Rectal smooth muscle tissue (tissue), 1 donor: ENCODE data around the gene CSNK2A3.

ENCODE experiments used
- H3K27ac ChIP-seq: one replicate; pipeline ENCODE4 v1.7.0; 2013; ENCODE audit warnings: low read depth, low read length, inconsistent platforms
- H3K27me3 ChIP-seq: one replicate; pipeline ENCODE4 v1.7.0; 2013; ENCODE audit warnings: low read length; ENCODE audit not compliant: control insufficient read depth, insufficient read depth
- H3K36me3 ChIP-seq: one replicate; pipeline ENCODE4 v1.7.0; 2013; ENCODE audit warnings: low read length; ENCODE audit not compliant: control insufficient read depth, insufficient read depth
- H3K4me1 ChIP-seq: one replicate; pipeline ENCODE4 v1.7.0; 2013; ENCODE audit warnings: low read length; ENCODE audit not compliant: control insufficient read depth, insufficient read depth
- H3K4me3 ChIP-seq: one replicate; pipeline ENCODE4 v1.7.0; 2013; ENCODE audit warnings: low read length
- H3K9ac ChIP-seq: one replicate; pipeline ENCODE4 v1.7.0; 2013; ENCODE audit warnings: low read length

The CSNK2A3 gene

GRCh38 chr11:11348303-11348702 lies 4.7 kb downstream of the CSNK2A3 start:
- no peaks in the 10 kb centered on the region for H3K36me3 ChIP-seq
- H3K4me1 ChIP-seq: peaks cover 19% of the 10 kb centered on the region
- no peak overlapping the region for H3K27ac ChIP-seq
- H3K27me3 ChIP-seq: no peaks in the 10 kb centered on the region
- no peak overlapping the region for H3K9ac ChIP-seq
- no peak overlapping the region for H3K4me3 ChIP-seq

- Histone ChIP-seq H3K36me3 (no peaks in the 10 kb centered on the region), H3K27me3 (no peaks in the 10 kb centered on the region), H3K4me1 (peaks cover 19% of the 10 kb centered on the region), H3K27ac (no peak overlapping the region), H3K4me3 (no peak overlapping the region), H3K9ac (no peak overlapping the region)
Observed at GRCh38 chr11:11347592-11347991, 5.5 kb downstream of the CSNK2A3 start.

- Histone ChIP-seq H3K27ac (no peak overlapping the region), H3K9ac (no peak overlapping the region), H3K36me3 (no peaks in the 10 kb centered on the region), H3K4me1 (peaks cover 19% of the 10 kb centered on the region), H3K27me3 (no peaks in the 10 kb centered on the region), H3K4me3 (no peak overlapping the region)
Observed at GRCh38 chr11:11346303-11346702, 6.7 kb downstream of the CSNK2A3 start.

- Histone ChIP-seq H3K9ac (no peak overlapping the region), H3K27me3 (no peaks in the 10 kb centered on the region), H3K27ac (no peak overlapping the region), H3K36me3 (no peaks in the 10 kb centered on the region), H3K4me1 (peaks cover 16% of the 10 kb centered on the region), H3K4me3 (no peak overlapping the region)
Observed at GRCh38 chr11:11345099-11345498, 8.0 kb downstream of the CSNK2A3 start.

- H3K4me3 ChIP-seq: no peak overlapping the region
- H3K4me1 ChIP-seq: peaks cover 6% of the 10 kb centered on the region
- H3K36me3 ChIP-seq: no peaks in the 10 kb centered on the region
- H3K9ac ChIP-seq: no peak overlapping the region
- no peak overlapping the region for H3K27ac ChIP-seq
- no peaks in the 10 kb centered on the region for H3K27me3 ChIP-seq
Observed at GRCh38 chr11:11344045-11344444, 9.0 kb downstream of the CSNK2A3 start.

- no peak overlapping the region for H3K4me3 ChIP-seq
- no peaks in the 10 kb centered on the region for H3K4me1 ChIP-seq
- H3K36me3 ChIP-seq: peaks cover 3% of the 10 kb centered on the region
- no peaks in the 10 kb centered on the region for H3K27me3 ChIP-seq
- H3K9ac ChIP-seq: no peak overlapping the region
- H3K27ac ChIP-seq: no peak overlapping the region
Observed at GRCh38 chr11:11338304-11338703, 14.7 kb downstream of the CSNK2A3 start.

- H3K4me1 ChIP-seq: no peaks in the 10 kb centered on the region
- no peak overlapping the region for H3K27ac ChIP-seq
- no peak overlapping the region for H3K9ac ChIP-seq
- no peak overlapping the region for H3K4me3 ChIP-seq
- H3K36me3 ChIP-seq: peaks cover 3% of the 10 kb centered on the region
- no peaks in the 10 kb centered on the region for H3K27me3 ChIP-seq
Observed at GRCh38 chr11:11336664-11337063, 16.4 kb downstream of the CSNK2A3 start.

GRCh38 chr11:11335043-11335442 lies 18.0 kb downstream of the CSNK2A3 start:
- Histone ChIP-seq H3K4me3 (no peak overlapping the region), H3K36me3 (peaks cover 7% of the 10 kb centered on the region), H3K27ac (no peak overlapping the region), H3K27me3 (no peaks in the 10 kb centered on the region), H3K4me1 (no peaks in the 10 kb centered on the region), H3K9ac (no peak overlapping the region)

- Histone ChIP-seq H3K9ac (no peak overlapping the region), H3K4me3 (no peak overlapping the region), H3K4me1 (no peaks in the 10 kb centered on the region), H3K27me3 (no peaks in the 10 kb centered on the region), H3K27ac (no peak overlapping the region), H3K36me3 (peaks cover 7% of the 10 kb centered on the region)
Observed at GRCh38 chr11:11334607-11335006, 18.4 kb downstream of the CSNK2A3 start.

- peaks cover 4% of the 10 kb centered on the region for H3K36me3 ChIP-seq
- H3K27ac ChIP-seq: no peak overlapping the region
- H3K9ac ChIP-seq: no peak overlapping the region
- H3K4me3 ChIP-seq: no peak overlapping the region
- no peaks in the 10 kb centered on the region for H3K27me3 ChIP-seq
- H3K4me1 ChIP-seq: no peaks in the 10 kb centered on the region
Observed at GRCh38 chr11:11332141-11332710, 20.8 kb downstream of the CSNK2A3 start.

GRCh38 chr11:11329062-11329806 lies 23.8 kb downstream of the CSNK2A3 start:
- H3K4me1 ChIP-seq: no peaks in the 10 kb centered on the region
- H3K27ac ChIP-seq: no peak overlapping the region
- peaks cover 4% of the 10 kb centered on the region for H3K36me3 ChIP-seq
- H3K4me3 ChIP-seq: no peak overlapping the region
- H3K27me3 ChIP-seq: no peaks in the 10 kb centered on the region
- no peak overlapping the region for H3K9ac ChIP-seq

- Histone ChIP-seq H3K9ac (no peak overlapping the region), H3K36me3 (no peaks in the 10 kb centered on the region), H3K4me1 (no peaks in the 10 kb centered on the region), H3K27ac (no peak overlapping the region), H3K27me3 (no peaks in the 10 kb centered on the region), H3K4me3 (no peak overlapping the region)
Observed at GRCh38 chr11:11324090-11324489, 29.0 kb downstream of the CSNK2A3 start.

GRCh38 chr11:11322101-11322500 lies 30.9 kb downstream of the CSNK2A3 start:
- Histone ChIP-seq H3K4me3 (no peak overlapping the region), H3K4me1 (no peaks in the 10 kb centered on the region), H3K36me3 (no peaks in the 10 kb centered on the region), H3K27ac (no peak overlapping the region), H3K27me3 (no peaks in the 10 kb centered on the region), H3K9ac (no peak overlapping the region)
